Activated naive CD4-positive, alpha-beta T cell (primary cell): ENCODE measurements around the gene HSPA12A.

Experiments
- DNase-seq, 4 experiments: peaks; one replicate each; lab custom pipeline; 2025; lab: John Stamatoyannopoulos, UW

Gene HSPA12A

GRCh38 chr10:116770281-116770680 lies 27.9 kb upstream of the HSPA12A start:
- no peak for DNase-seq

DNA sequence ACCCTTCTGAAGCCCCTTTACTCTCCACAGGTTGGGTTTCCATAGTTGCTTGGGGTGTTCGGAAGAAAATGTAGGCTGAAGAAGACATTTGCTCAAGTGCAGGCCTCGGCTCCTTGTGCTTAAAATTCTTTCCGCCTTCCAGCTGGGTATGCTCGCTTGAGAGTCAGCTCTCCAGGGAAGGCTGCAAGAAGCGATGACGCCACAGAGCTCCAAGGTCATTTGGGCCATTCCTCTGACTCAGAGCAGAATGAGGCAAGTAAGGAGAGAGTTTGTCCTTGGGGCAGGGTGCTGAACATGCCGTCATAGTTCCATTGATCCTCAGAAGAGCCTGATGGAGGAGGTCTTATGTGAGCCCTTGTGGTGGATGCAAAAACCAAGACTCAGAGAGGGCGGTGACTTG lies 27.4 kb upstream of the HSPA12A start:
- DNase-seq, result no peak

DNA sequence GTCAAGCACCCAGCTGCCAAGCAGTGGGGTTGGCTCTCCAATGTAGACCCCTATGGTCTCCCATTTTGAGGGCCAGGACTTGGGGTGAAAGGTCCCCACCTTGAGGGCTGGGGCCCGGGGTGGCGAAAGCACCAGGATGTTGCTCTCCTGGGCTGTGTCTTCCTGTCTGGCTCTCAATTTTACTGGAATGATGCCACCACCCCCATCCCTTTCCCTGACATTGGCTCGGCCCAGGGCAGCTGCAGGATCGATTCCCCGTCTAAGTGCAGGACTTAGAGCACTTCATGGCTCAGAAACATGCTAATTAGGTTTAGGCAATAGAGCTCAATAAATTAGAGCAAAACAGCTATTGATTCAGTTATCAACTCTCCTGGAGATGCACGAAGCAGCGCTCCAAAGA lies 27.0 kb upstream of the HSPA12A start:
- no peak for DNase-seq

GRCh38 chr10:116768786-116769185 lies 26.4 kb upstream of the HSPA12A start:
- no peak for DNase-seq

- no peak for DNase-seq
These were observed 24.7 kb upstream of the HSPA12A start for GRCh38 chr10:116766837-116767634.

- DNase-seq, result no peak
These were observed 24.0 kb upstream of the HSPA12A start for GRCh38 chr10:116766241-116766827.

- DNase-seq, result no peak
These were observed 23.3 kb upstream of the HSPA12A start for GRCh38 chr10:116765648-116766081.

GRCh38 chr10:116764979-116765378 lies 22.6 kb upstream of the HSPA12A start:
- no peak for DNase-seq

DNA sequence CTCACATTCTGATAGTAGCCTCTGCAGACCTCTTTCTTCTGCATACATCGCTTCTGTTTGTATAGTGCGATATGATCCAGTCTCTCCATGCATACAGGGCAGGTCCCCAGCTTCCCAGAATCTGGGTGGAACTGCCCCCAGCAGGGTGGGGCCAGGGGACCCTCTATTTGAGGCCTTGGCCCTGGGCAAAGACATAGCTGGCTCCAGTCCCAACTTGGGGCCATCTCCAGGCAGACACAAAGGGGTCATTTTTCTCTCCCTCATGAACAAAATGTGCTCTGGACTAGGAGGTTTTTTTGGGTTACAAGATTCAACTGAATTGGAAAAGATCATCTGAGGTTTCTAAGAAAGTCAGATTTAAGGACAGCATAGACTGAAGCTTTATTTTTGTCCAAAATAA lies 21.1 kb upstream of the HSPA12A start:
- no peak for DNase-seq

DNA sequence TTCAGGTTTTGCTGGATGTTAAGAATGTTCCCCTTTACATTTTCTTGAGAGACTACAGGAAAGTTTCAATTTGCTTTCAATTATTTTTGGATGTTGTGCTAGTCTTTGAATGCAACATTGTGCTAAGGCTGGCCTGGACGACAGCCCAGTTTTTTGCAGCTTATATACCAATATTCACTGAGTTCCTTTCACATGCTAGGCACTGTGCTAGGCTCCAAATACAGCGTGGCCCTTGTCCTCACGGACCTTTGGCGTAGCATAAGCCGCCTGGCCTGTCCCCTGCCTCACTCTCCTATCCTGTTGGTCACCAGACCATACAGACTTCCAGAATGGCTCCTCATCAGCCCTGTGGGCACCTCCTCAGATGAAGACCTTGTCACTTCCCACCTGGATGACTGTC lies 19.5 kb upstream of the HSPA12A start:
- no peak for DNase-seq

GRCh38 chr10:116760919-116761318 lies 18.6 kb upstream of the HSPA12A start:
- no peak for DNase-seq

GRCh38 chr10:116757246-116757645 lies 14.9 kb upstream of the HSPA12A start:
- DNase-seq, result no peak

DNA sequence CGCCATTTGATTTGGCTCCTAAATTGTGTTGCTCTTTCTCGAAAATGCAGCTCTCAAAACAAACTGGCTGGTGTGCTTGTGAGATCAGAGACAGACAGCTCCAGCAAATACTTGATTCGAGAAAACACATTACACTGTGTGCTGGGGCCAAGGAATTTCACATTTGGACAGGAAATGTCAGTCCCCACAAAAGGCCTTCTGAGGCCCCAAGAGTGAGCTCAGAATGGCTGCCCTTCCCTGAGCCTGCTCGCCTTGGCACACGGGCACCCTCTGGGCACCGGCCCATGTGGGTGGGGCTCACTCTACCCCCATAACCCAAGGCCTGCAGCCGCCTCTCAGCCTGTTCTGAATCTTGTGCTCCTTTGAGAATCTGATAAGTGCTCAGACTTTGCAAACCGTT lies 13.9 kb upstream of the HSPA12A start:
- no peak for DNase-seq

- DNase-seq, result no peak
These were observed 11.4 kb upstream of the HSPA12A start for GRCh38 chr10:116753759-116754158.

- no peak for DNase-seq
These were observed 10.8 kb upstream of the HSPA12A start for GRCh38 chr10:116752969-116753665.

GRCh38 chr10:116752563-116752962 lies 10.2 kb upstream of the HSPA12A start:
- no peak for DNase-seq

DNA sequence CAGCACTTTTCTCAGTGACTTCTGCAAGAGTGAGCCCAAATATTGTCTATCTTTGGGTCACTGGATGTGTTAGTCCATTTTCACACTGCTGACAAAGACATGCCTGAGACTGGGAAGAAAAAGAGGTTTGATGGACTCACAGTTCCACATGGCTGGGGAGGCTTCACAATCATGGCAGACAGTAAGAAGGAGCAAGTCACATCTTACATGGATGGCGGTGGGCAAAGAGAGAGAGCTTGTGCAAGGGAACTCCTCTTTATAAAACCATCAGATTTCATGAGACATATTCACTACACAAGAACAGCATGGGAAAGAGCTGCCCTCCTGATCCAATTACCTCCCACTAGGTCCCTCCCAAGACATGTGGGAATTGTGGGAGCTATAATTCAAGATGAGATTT lies 6.1 kb upstream of the HSPA12A start:
- no peak for DNase-seq

DNA sequence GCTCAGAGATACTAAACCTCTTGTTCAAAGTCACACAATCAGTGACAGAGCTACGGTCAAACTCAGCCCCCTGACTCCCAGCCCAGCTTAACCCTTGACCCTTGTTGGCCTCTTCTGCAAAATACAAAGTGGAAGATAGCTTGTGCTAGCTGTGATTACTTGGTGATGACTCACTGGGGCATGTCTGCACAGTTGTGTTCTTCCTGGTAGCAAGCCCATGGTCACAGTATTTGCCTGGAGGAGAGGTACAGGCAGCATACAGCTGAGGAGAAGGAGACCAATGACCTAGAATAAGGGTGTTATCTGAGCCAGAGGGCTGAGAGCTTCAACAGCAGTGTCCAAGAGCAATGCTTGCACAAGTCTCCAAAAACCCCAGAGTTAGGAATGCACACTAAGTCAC lies 5.7 kb upstream of the HSPA12A start:
- DNase-seq, result no peak

- no peak for DNase-seq
These were observed 5.0 kb upstream of the HSPA12A start for GRCh38 chr10:116747325-116747724.

- no peak for DNase-seq
These were observed 2.5 kb upstream of the HSPA12A start for GRCh38 chr10:116744885-116745284.

DNA sequence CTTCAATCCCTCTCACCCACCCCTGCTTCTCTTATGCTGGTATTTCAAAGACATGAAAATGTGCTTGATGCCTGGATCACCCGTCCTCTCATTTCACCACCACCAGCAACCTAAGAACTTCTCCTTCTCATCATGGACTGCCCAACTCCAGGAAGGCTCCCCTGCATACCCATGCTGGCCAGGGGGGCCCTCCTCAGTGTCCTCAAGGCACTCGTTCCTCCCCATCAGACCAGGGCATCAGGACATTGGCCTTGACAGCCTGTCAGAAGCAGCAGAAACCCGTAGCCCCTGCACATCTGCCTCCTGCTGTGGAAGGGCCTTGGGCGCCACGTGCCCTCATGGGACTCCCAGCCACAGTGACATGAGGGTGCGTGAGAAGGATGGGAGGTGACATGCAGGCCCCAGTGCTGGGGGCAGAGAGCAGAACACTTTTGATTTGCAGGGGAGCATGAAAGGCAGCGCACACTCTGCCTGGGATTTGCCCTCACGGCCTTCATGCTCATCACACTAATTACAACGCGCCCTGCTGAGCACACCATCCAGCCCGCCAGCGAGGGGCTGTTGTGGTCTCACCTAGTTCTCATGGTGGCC lies 1.9 kb upstream of the HSPA12A start:
- no peak for DNase-seq

DNA sequence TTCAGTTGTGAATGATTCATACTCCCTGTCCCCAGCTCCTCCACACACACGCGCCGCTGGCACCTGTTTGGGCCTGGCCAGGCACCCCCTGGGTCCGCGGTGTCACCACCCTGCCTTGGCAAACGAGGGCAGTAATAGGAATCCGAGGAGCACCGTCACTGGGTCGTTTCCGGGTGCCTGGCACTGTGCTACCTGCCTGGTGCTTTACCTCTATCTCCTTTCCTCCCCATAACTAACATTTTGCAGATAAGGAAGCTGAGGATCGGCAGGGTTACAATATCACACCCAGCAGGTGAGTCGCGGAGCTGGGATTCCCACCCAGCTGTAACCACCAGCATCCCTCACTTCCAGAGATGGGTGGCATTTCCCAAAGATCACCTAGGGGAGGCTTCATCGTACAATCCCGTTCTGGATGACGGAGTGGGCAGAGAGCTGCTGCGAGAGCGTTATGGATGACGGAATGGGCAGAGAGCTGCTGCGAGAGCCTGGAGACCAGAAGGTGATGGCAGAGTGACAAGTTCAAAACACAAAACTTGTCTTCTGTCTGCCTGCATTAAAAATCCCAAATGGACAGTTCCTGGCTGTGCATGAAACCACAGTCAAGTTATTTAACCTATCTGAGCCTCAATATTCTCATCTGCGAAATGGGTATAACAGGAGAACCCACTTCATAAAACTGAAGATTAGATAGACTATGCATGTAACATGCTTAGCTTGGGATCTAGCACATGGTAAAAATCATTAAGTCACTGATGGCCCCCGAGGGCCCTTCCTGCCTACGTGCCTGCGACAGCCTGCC lies 1.1 kb upstream of the HSPA12A start:
- no peak for DNase-seq
